LNCaP clone FGC (cell line): ENCODE data around the gene PCSK7.

Experiments used
- DNase-seq: peaks from one replicate; pipeline ENCODE4 v3.0.0-alpha.2; 2011; ENCODE audit warnings: low read depth
- H3K4me3 ChIP-seq: 2 replicates; pipeline ENCODE4 v1.5.1; 2011; ENCODE audit warnings: mild to moderate bottlenecking, low read depth, low read length, control low read depth
- TF ChIP-seq, protein P1 (sequence below): IDR thresholded peaks from 2 replicates; pipeline ENCODE4 v1.5.1; 2012; ENCODE audit warnings: mild to moderate bottlenecking; ENCODE audit not compliant: control insufficient read depth, insufficient read depth; ENCODE audit errors: extremely low read depth

Gene PCSK7

DNA sequence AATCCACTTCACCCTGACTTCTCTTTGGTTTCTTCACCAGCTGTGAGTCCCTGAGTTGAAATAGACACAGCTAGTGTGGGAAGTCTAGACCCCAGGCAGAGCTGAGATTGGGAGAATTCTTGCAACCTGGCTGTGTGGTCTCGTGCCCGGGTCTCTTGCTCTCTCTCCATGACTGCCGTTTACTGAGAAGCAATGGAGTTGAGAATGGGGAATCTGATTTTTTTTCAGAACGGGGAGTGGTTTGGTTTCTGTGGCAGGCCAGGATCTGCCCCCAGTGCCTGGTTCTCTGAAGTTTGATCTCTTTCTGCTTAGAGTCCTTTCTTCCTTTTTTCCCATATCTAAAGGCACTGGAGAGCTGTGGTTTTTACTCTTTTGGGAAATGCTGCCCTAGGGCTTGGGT is 51.9 kb downstream of the PCSK7 start:
- DNase-seq = no peak
- peak overlapping the region; percentile 67 for H3K4me3 ChIP-seq

GRCh38 chr11:117179048-117179999 is 52.5 kb downstream of the PCSK7 start:
- H3K4me3 ChIP-seq = peak overlapping the region; percentile 67
- TF ChIP-seq, protein P1, sequence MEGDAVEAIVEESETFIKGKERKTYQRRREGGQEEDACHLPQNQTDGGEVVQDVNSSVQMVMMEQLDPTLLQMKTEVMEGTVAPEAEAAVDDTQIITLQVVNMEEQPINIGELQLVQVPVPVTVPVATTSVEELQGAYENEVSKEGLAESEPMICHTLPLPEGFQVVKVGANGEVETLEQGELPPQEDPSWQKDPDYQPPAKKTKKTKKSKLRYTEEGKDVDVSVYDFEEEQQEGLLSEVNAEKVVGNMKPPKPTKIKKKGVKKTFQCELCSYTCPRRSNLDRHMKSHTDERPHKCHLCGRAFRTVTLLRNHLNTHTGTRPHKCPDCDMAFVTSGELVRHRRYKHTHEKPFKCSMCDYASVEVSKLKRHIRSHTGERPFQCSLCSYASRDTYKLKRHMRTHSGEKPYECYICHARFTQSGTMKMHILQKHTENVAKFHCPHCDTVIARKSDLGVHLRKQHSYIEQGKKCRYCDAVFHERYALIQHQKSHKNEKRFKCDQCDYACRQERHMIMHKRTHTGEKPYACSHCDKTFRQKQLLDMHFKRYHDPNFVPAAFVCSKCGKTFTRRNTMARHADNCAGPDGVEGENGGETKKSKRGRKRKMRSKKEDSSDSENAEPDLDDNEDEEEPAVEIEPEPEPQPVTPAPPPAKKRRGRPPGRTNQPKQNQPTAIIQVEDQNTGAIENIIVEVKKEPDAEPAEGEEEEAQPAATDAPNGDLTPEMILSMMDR = no peak
- no peak for DNase-seq

More for the DNA sequence above, 51.9 kb downstream of the PCSK7 start:
- TF ChIP-seq, protein P1 = no peak

DNA sequence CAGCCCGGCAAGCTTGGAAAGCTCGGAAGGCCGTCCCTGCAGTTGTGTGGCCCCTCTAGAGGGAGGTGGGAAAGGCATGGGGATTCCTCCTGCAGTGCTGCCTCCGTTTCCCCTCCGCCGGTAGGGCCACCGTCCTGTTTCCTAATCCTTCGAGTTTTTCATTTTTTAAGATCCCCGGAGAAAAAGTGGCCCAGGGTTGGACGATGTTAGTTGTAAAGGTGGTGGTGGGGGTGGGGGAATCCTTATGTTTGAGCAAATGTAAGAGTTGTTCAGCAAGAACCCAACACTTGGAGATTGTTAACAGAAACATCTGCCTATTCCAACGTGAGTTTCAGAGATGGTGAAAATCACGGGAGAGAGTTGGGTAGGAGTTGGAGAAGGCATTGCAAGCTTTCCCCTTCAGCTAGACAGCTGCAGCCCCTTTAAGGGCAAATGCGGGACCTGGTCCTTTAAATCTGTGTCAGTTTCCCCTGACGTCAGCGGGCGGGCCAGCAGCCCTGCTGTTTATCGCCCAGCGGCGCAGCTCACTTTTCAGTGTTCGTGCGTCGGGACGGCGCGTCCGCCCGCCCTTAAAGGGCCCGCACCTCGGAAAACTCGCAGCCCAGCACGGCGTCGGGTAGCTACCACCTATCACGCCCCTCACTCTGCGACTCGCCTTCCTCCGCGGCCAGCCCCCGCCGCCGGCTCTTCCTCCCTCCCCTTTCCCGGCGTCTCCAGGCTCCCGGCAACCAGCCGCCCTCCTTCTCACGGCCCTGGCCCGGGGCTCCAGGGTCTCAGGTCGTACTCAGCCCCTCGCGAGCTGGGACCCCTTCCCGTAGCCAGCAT is 53.5 kb downstream of the PCSK7 start, which contains the start of gene SIDT2:
SIDT2 (plus strand) TSS at position 534 of the 825 bp plus-strand sequence. CDS start 521 bp downstream, outside the sequence.
- TF ChIP-seq, protein P1 = no peak
- DNase-seq = peak; percentile 63
- H3K4me3 ChIP-seq = peak within 1 kb of the TSS; percentile 67

DNA sequence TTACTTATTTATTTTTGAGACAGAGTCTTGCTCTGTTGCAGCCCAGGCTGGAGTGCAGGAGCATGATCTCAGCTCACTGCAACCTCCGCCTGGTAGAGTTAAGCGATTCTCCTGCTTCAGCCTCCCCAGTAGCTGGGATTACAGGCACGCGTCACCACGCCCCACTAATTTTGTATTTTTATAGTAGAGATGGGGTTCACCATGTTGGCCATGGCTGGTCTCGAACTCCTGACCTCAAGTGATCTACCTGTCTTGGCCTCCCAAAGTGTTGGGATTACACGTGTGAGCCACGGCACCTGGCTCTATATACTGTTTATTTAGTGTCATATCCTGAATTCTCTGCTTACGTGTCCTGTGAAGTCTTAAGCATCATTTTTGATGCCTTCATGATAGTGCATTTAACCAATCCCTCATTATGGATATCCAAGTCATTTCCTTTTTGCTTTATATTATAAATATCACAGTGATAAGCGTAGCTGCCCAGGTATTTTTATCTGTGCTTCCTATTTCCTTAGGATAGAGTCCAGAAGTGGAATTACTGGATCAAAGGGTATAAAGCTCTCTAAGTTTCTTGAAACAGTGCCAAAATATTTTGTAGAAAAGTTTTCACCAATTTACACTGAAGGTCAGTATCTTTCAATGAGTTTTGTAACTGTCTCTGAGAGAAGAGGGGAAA is 54.2 kb downstream of the PCSK7 start:
- peak overlapping the region; percentile 67 for H3K4me3 ChIP-seq
- DNase-seq = no peak
- TF ChIP-seq, protein P1 = no peak

- H3K4me3 ChIP-seq = no peak overlapping the region
- TF ChIP-seq, protein P1 = no peak
- peak; percentile 99 for DNase-seq
These were observed 55.7 kb downstream of the PCSK7 start for GRCh38 chr11:117176186-117176585.

DNA sequence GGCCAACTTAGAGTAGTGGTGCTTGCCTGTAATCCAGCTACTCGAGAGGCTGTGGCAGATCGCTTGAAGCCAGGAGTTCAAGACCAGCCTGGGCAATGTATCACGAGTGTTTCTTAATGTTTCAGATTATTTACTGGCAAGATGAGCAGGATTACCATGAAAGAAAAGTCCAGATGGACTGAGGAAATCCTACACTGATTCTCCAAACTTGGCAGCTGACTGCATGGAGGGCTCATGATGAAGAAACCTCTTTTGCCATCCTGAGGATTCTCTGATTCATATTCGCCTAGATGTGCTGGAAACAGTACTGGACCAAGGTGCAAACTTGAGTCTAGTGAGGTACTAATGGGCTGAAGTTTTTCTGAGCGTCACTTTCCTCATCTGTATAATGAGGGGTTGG is 56.1 kb downstream of the PCSK7 start:
- TF ChIP-seq, protein P1 = no peak
- no peak overlapping the region for H3K4me3 ChIP-seq
- no peak for DNase-seq
